Measurements from ENCODE around the gene MCU. TPM values are rescaled to one million over a fixed set of nuclear protein-coding genes. Genes with fewer than 3 reads are reported as not detected.

Gene MCU
- total and polyA plus RNA-seq, 2 donors, result 14.7 TPM

DNA sequence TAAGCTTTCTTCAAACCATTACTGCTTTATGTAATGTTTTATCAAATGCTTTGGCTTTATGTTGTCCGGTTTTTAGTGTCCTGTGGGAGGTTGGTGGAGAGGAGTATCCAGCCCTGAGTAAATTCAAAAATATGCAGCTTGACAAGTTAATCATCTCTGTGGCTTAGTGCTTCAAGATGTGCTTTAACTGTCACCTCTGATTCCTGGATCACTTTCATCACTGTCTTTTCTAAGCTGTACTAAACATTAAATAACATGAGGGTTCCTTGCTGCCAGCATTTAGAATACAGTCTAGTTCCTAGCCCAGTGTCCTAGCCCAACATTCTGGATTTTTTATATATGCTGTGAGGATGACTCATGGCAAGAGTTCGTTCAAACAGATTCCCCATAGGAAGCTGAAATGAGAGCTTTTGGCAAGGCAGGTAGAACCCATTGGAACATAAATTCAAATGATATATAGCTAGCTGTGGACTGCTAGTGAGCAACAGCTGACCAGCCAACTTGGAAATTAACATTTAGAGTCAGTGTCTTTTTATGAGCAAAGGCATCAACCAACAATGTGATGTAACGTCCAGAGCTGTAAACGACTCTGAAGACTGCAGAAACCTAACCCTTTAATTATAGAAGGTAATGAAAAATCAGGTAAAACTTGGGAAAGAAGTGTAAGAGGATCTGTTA lies 120.9 kb downstream of the MCU start:
- WGBS, result 73% methylated on average over 4 of the region's 4 CpGs

DNA sequence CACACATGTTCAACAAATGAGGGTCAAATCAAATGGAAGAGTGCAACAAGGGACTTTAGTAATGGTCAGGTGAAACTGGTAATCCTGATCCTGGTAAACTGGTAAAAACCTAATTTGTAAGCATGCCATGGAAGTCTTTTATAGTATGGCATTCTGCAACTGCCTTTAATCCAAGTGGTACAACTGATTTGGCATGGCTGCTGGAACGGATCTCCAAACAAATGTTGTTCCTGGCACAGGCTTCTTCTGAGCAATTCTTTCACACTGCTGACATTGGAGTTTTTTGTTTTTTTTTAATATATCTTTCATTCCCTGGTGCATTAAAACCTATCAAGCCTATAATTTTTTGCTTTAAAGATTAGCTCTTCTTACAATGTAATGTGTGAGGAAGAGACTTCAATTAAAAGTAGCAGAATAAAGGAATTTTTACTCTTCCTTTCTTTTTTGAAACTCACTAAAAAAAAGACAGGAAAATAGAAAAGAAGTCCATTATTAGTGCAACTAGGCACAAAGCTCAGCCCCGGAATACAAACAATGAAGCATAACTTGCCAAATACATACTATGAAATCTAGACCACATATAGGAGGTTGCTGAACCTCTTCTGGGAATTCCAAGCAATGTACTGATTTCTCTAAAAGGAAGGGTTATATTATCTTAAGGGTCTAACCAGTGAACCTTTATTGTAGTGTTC lies 122.3 kb downstream of the MCU start:
- H3K4me1 ChIP-seq (ENCODE audit: control insufficient read depth in 2 of 2, insufficient read depth in 2 of 2, low read length in 2 of 2), result no peaks in the 10 kb centered on the region
- no peak overlapping the region for H3K4me3 ChIP-seq (ENCODE audit: low read length in 2 of 2)
- no peaks in the 10 kb centered on the region for H3K9me3 ChIP-seq (ENCODE audit: control insufficient read depth in 2 of 2, insufficient read depth in 1 of 2, low read length in 1 of 2)
- H3K27ac ChIP-seq (ENCODE audit: low read depth in 1 of 2, low read length in 1 of 2), result no peak overlapping the region
- no peaks in the 10 kb centered on the region for H3K27me3 ChIP-seq (ENCODE audit: control insufficient read depth in 2 of 2, insufficient read depth in 1 of 2, low read length in 1 of 2)
- 79% methylated on average over 2 of the region's 2 CpGs for WGBS
- DNase-seq (ENCODE audit: low read depth in 6 of 9, low spot score in 9 of 9), result no peak
- no peaks in the 10 kb centered on the region for H3K36me3 ChIP-seq (ENCODE audit: control insufficient read depth in 2 of 2, insufficient read depth in 2 of 2, low read length in 1 of 2)

More for the DNA sequence above, 120.9 kb downstream of the MCU start:
- Histone ChIP-seq H3K36me3 (ENCODE audit: control insufficient read depth in 2 of 2, insufficient read depth in 2 of 2, low read length in 1 of 2) (no peaks in the 10 kb centered on the region), H3K4me1 (ENCODE audit: control insufficient read depth in 2 of 2, insufficient read depth in 2 of 2, low read length in 2 of 2) (no peaks in the 10 kb centered on the region), H3K27ac (ENCODE audit: low read depth in 1 of 2, low read length in 1 of 2) (no peak overlapping the region), H3K9me3 (ENCODE audit: control insufficient read depth in 2 of 2, insufficient read depth in 1 of 2, low read length in 1 of 2) (no peaks in the 10 kb centered on the region), H3K4me3 (ENCODE audit: low read length in 2 of 2) (no peak overlapping the region), H3K27me3 (ENCODE audit: control insufficient read depth in 2 of 2, insufficient read depth in 1 of 2, low read length in 1 of 2) (no peaks in the 10 kb centered on the region)
- no peak for DNase-seq (ENCODE audit: low read depth in 6 of 9, low spot score in 9 of 9)

DNA sequence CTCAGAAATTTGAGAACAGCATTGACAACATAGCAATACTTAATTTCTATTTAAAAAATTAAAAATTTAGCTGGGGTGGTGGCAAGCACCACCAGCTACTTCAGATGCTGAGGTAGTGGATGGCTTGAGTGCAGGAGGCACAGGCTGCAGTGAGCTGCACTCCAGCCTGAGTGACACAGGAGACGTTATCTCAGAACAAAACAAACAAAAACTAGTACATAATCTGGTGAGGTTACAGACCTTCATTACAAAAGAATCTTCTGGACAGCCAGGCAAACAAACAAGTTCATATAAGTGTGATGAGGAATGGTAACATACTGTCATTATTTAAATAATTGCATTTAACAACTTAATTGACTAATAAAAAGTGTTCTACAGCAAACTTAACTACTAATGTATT lies 124.6 kb downstream of the MCU start:
- Histone ChIP-seq H3K27me3 (ENCODE audit: control insufficient read depth in 2 of 2, insufficient read depth in 1 of 2, low read length in 1 of 2) (no peaks in the 10 kb centered on the region), H3K9me3 (ENCODE audit: control insufficient read depth in 2 of 2, insufficient read depth in 1 of 2, low read length in 1 of 2) (no peaks in the 10 kb centered on the region), H3K27ac (ENCODE audit: low read depth in 1 of 2, low read length in 1 of 2) (no peak overlapping the region), H3K36me3 (ENCODE audit: control insufficient read depth in 2 of 2, insufficient read depth in 2 of 2, low read length in 1 of 2) (no peaks in the 10 kb centered on the region), H3K4me1 (ENCODE audit: control insufficient read depth in 2 of 2, insufficient read depth in 2 of 2, low read length in 2 of 2) (no peaks in the 10 kb centered on the region), H3K4me3 (ENCODE audit: low read length in 2 of 2) (no peak overlapping the region)
- no peak for DNase-seq (ENCODE audit: low read depth in 6 of 9, low spot score in 9 of 9)
- 94% methylated on average over 1 of the region's 1 CpG for WGBS

DNA sequence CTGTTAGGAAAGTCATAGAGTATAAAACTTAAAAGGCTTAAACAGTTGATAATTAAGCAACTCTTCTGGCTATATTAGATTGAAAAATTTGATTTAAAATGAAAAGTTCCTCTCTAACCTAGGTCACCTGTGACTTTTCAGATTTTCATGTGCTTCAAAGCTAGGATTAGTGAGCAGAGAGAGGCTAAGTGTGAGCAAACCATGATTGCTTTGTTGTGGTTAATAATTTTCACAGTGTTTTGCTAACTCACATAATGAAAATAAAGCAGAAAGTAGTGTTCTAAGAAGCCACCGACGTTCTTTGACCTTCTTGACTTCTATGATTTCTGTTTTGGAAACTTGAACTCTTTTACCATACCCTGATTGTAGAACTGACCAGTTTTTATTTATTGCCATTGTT lies 126.1 kb downstream of the MCU start:
- Histone ChIP-seq H3K4me1 (ENCODE audit: control insufficient read depth in 2 of 2, insufficient read depth in 2 of 2, low read length in 2 of 2) (no peaks in the 10 kb centered on the region), H3K4me3 (ENCODE audit: low read length in 2 of 2) (no peak overlapping the region), H3K36me3 (ENCODE audit: control insufficient read depth in 2 of 2, insufficient read depth in 2 of 2, low read length in 1 of 2) (no peaks in the 10 kb centered on the region), H3K27ac (ENCODE audit: low read depth in 1 of 2, low read length in 1 of 2) (no peak overlapping the region), H3K9me3 (ENCODE audit: control insufficient read depth in 2 of 2, insufficient read depth in 1 of 2, low read length in 1 of 2) (no peaks in the 10 kb centered on the region), H3K27me3 (ENCODE audit: control insufficient read depth in 2 of 2, insufficient read depth in 1 of 2, low read length in 1 of 2) (no peaks in the 10 kb centered on the region)
- WGBS, result 90% methylated on average over 2 of the region's 2 CpGs
- no peak for DNase-seq (ENCODE audit: low read depth in 6 of 9, low spot score in 9 of 9)

DNA sequence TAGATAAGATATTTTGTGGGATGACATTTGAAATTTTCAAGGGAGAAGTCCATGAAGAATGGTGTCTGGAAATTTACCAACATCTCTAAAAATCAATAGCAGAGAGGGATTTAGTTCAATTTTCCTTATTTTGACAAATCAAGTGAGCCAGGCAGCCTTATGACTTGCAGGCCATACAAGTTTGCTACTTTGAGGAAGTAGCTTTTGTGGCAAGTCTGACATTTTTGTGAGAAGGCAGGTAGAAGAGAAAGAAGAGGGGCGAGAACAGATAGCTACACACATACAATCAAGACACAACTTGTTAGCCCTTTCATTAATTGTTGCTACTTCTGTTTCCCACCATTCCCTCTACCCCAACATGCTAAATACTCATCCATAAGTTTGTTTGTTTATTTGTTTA lies 127.1 kb downstream of the MCU start:
- no peak overlapping the region for H3K27ac ChIP-seq (ENCODE audit: low read depth in 1 of 2, low read length in 1 of 2)
- H3K4me3 ChIP-seq (ENCODE audit: low read length in 2 of 2), result no peak overlapping the region
- no peaks in the 10 kb centered on the region for H3K36me3 ChIP-seq (ENCODE audit: control insufficient read depth in 2 of 2, insufficient read depth in 2 of 2, low read length in 1 of 2)
- no peaks in the 10 kb centered on the region for H3K27me3 ChIP-seq (ENCODE audit: control insufficient read depth in 2 of 2, insufficient read depth in 1 of 2, low read length in 1 of 2)
- no peaks in the 10 kb centered on the region for H3K9me3 ChIP-seq (ENCODE audit: control insufficient read depth in 2 of 2, insufficient read depth in 1 of 2, low read length in 1 of 2)
- 87% methylated on average over 1 of the region's 1 CpG for WGBS
- DNase-seq (ENCODE audit: low read depth in 6 of 9, low spot score in 9 of 9), result no peak
- H3K4me1 ChIP-seq (ENCODE audit: control insufficient read depth in 2 of 2, insufficient read depth in 2 of 2, low read length in 2 of 2), result no peaks in the 10 kb centered on the region

DNA sequence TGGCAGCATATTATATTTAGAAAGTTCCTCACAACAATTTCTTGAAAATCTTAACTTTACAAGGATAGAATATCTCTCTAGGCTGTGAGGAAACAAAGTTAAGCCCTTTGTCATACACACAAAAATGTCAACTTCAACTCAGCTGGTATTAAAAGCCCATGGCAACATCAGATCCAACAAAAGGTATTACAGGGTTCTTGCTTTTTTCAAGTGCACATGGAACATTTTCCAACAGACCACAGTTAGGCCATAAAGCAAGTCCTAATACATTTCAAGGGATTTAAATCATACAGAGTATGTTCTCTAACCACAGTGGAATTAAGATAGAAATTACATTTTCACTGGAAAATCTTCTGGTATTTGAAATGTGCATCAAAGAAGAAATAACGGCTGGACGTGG lies 129.7 kb downstream of the MCU start:
- H3K4me3 ChIP-seq (ENCODE audit: low read length in 2 of 2), result no peak overlapping the region
- no peaks in the 10 kb centered on the region for H3K9me3 ChIP-seq (ENCODE audit: control insufficient read depth in 2 of 2, insufficient read depth in 1 of 2, low read length in 1 of 2)
- no peak for DNase-seq (ENCODE audit: low read depth in 6 of 9, low spot score in 9 of 9)
- WGBS, result 97% methylated on average over 2 of the region's 2 CpGs
- H3K27me3 ChIP-seq (ENCODE audit: control insufficient read depth in 2 of 2, insufficient read depth in 1 of 2, low read length in 1 of 2), result no peaks in the 10 kb centered on the region
- no peaks in the 10 kb centered on the region for H3K4me1 ChIP-seq (ENCODE audit: control insufficient read depth in 2 of 2, insufficient read depth in 2 of 2, low read length in 2 of 2)
- no peaks in the 10 kb centered on the region for H3K36me3 ChIP-seq (ENCODE audit: control insufficient read depth in 2 of 2, insufficient read depth in 2 of 2, low read length in 1 of 2)
- H3K27ac ChIP-seq (ENCODE audit: low read depth in 1 of 2, low read length in 1 of 2), result no peak overlapping the region

DNA sequence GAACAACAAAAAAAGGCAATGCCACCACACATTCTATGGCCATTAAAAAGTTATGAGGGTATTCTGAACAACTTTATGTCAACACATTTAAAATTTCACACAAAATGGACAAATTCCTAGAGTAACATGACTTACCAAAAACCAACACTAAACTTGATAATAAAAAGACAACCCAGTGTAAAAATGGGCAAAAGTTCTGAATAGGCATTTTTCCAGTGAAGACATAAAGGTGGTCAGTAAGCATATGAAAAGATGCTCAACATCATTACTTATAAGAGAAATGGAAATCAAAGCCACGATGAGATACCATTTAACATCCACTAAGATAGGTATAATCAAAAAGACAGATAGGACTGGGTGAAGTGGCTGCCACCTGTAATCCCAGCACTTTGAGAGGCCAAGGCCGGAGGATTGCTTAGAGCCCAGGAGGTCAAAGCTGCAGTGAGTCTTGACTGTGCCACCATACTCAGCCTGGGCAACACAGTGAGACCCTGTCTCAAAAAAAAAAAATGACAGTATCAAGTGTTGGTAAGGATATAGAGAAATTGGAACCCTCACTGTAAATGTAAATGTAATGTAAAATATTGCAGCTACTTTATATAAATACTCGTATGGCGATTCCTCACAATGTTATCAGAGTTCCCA lies 130.5 kb downstream of the MCU start:
- no peak for DNase-seq (ENCODE audit: low read depth in 6 of 9, low spot score in 9 of 9)
- no peaks in the 10 kb centered on the region for H3K27me3 ChIP-seq (ENCODE audit: control insufficient read depth in 2 of 2, insufficient read depth in 1 of 2, low read length in 1 of 2)
- no peaks in the 10 kb centered on the region for H3K4me1 ChIP-seq (ENCODE audit: control insufficient read depth in 2 of 2, insufficient read depth in 2 of 2, low read length in 2 of 2)
- no peaks in the 10 kb centered on the region for H3K9me3 ChIP-seq (ENCODE audit: control insufficient read depth in 2 of 2, insufficient read depth in 1 of 2, low read length in 1 of 2)
- no peak overlapping the region for H3K4me3 ChIP-seq (ENCODE audit: low read length in 2 of 2)
- 97% methylated on average over 4 of the region's 4 CpGs for WGBS
- no peaks in the 10 kb centered on the region for H3K36me3 ChIP-seq (ENCODE audit: control insufficient read depth in 2 of 2, insufficient read depth in 2 of 2, low read length in 1 of 2)
- H3K27ac ChIP-seq (ENCODE audit: low read depth in 1 of 2, low read length in 1 of 2), result no peak overlapping the region

DNA sequence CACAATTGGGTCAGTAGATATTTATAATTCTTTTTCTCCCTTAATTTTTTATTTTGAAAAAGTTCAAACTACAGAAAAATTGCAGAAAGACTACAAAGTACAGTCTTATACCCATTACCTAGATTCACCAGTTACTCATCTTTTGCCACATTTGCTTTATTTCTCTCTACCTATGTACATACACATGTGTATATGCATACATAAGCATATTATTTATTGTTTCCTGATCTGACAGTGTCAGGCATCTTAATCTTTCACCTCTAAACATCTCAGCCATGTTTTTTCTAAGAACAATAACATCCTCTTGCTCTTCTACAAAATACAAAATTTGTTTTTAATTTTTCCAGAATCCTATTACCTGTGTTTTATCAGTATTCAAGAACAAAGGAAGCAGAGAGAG lies 133.2 kb downstream of the MCU start:
- Histone ChIP-seq H3K27ac (ENCODE audit: low read depth in 1 of 2, low read length in 1 of 2) (no peak overlapping the region), H3K9me3 (ENCODE audit: control insufficient read depth in 2 of 2, insufficient read depth in 1 of 2, low read length in 1 of 2) (no peaks in the 10 kb centered on the region), H3K36me3 (ENCODE audit: control insufficient read depth in 2 of 2, insufficient read depth in 2 of 2, low read length in 1 of 2) (no peaks in the 10 kb centered on the region), H3K27me3 (ENCODE audit: control insufficient read depth in 2 of 2, insufficient read depth in 1 of 2, low read length in 1 of 2) (no peaks in the 10 kb centered on the region), H3K4me3 (ENCODE audit: low read length in 2 of 2) (no peak overlapping the region), H3K4me1 (ENCODE audit: control insufficient read depth in 2 of 2, insufficient read depth in 2 of 2, low read length in 2 of 2) (no peaks in the 10 kb centered on the region)
- no peak for DNase-seq (ENCODE audit: low read depth in 6 of 9, low spot score in 9 of 9)

DNA sequence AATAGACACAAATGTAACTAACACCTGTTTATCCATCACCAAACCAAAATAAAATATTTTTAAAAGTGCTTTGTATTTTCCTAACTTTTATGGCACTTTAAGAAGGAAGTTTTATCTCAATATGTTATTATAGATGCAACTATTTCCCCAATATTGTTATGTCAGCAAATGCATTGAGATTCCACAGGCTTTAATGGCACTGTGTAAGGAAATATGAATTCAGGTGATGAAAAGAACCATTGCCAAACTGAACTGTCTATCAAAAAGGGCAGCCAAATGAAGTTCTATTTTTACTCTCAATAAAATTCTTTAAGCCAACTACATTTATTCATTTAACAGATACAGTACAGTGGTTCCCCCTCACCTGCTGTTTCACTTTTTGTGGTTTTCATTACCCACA lies 134.4 kb downstream of the MCU start:
- Histone ChIP-seq H3K4me1 (ENCODE audit: control insufficient read depth in 2 of 2, insufficient read depth in 2 of 2, low read length in 2 of 2) (no peaks in the 10 kb centered on the region), H3K36me3 (ENCODE audit: control insufficient read depth in 2 of 2, insufficient read depth in 2 of 2, low read length in 1 of 2) (no peaks in the 10 kb centered on the region), H3K27ac (ENCODE audit: low read depth in 1 of 2, low read length in 1 of 2) (no peak overlapping the region), H3K27me3 (ENCODE audit: control insufficient read depth in 2 of 2, insufficient read depth in 1 of 2, low read length in 1 of 2) (no peaks in the 10 kb centered on the region), H3K9me3 (ENCODE audit: control insufficient read depth in 2 of 2, insufficient read depth in 1 of 2, low read length in 1 of 2) (no peaks in the 10 kb centered on the region), H3K4me3 (ENCODE audit: low read length in 2 of 2) (no peak overlapping the region)
- DNase-seq (ENCODE audit: low read depth in 6 of 9, low spot score in 9 of 9), result no peak

Data from thymus (tissue), 11 donors.